Naive thymus-derived CD8-positive, alpha-beta T cell (primary cell): ENCODE results near the gene BTBD1. TPM values are rescaled to one million over a fixed set of nuclear protein-coding genes. Genes with fewer than 3 reads are reported as not detected.
"Not testable (repeated sequence)": the region's sequence is repeated elsewhere in the genome, so short reads cannot be mapped to it uniquely, and the experiment has no call there.

Experiments used
- ATAC-seq, 2 donors: fragments of 150-1000 bp; cut with Tn5 transposase in 1 of 2; sonication (Bioruptor Pico), chemical (Tn5 transposase) in 1 of 2; 1 replicate in 1 of 2; 2 replicates in 1 of 2; pipeline ENCODE4 v1.10.0; 2021; ENCODE audit warnings: mild to moderate bottlenecking in 2 of 2, moderate library complexity in 2 of 2
- POLR2A ChIA-PET: fragments of 350-600 bp; sonication (Branson Sonifier 250); formaldehyde crosslinking; loops from one replicate; lab custom pipeline; 2021; ENCODE audit warnings: antibody characterized with exemption; lab: Charles Lee
- DNase-seq, 10 donors: peaks; one replicate each; pipeline versions ENCODE4 v3.0.0 to v3.0.0-alpha.2; 2020 to 2022
- H3K27ac Mint-ChIP-seq, 10 donors: one replicate each; pipeline ENCODE4 v1.8.0; 2020 to 2022; ENCODE audit warnings: mild to moderate bottlenecking in 10 of 10, mixed read lengths in 10 of 10, moderate library complexity in 4 of 10, inconsistent platforms in 1 of 10
- H3K27me3 Mint-ChIP-seq, 5 donors: one replicate each; pipeline ENCODE4 v1.8.0; 2021 to 2022; ENCODE audit warnings: mixed read lengths in 5 of 5
- H3K36me3 Mint-ChIP-seq, 3 donors: one replicate each; pipeline ENCODE4 v1.8.0; 2020 to 2022; ENCODE audit warnings: mixed read lengths in 3 of 3, mild to moderate bottlenecking in 2 of 3, inconsistent platforms in 1 of 3
- H3K4me1 Mint-ChIP-seq, 4 donors: one replicate each; pipeline ENCODE4 v1.8.0; 2021 to 2022; ENCODE audit warnings: mixed read lengths in 4 of 4
- H3K4me3 Mint-ChIP-seq, 10 donors: one replicate each; pipeline ENCODE4 v1.8.0; 2020 to 2022; ENCODE audit warnings: mild to moderate bottlenecking in 10 of 10, mixed read lengths in 10 of 10, moderate library complexity in 6 of 10, inconsistent platforms in 1 of 10
- H3K9me3 Mint-ChIP-seq, 9 donors: one replicate each; pipeline ENCODE4 v1.8.0; 2020 to 2022; ENCODE audit warnings: mixed read lengths in 9 of 9, mild to moderate bottlenecking in 3 of 9, inconsistent platforms in 1 of 9, moderate library complexity in 1 of 9
- polyA plus RNA-seq, 3 donors: library from polyadenylated mRNA; unstranded; fragments of 300-500 nt; fragmentation: Illumina TruSeq; gene quantifications; one replicate each; pipeline ENCODE4 v1.2.3, GENCODE V29; 2021
- total RNA-seq, 8 experiments: library from RNA in 2 of 8; stranded (reverse) in 2 of 8; gene quantifications; one replicate each; pipeline ENCODE4 v1.2.3 and lab custom pipeline; 2021 to 2026

Gene BTBD1
- total and polyA plus RNA-seq, 5 experiments from 2014 or later: 36.0 to 43.3 (median 40.6) TPM

DNA sequence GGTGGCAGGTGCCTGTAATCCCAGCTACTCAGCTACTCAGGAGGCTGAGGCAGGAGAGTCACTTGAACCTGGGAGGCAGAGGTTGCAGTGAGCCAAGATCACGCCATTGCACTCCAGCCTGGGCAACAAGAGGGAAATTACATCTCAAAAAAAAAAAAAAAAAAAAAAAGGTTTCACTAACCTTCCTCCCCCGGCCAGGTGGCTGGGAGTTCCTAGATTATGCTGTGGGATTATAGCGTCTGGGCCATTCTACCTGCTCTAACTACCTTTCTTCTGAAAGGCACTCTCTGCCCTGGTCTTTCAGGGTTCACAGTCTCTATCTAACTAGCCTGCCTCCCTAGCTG, 24.9 kb upstream of the BTBD1 start:
- H3K4me1 Mint-ChIP-seq, H3K9me3 Mint-ChIP-seq, H3K36me3 Mint-ChIP-seq, ATAC-seq, DNase-seq, POLR2A ChIA-PET: not testable (repeated sequence)
- peak overlapping the region in 3 of 10 donors; percentile 9 to 63 (median 50) for H3K27ac Mint-ChIP-seq
- H3K27me3 Mint-ChIP-seq: peaks cover 7 to 16% (median 8%) of the 10 kb centered on the region in 5 donors
- H3K4me3 Mint-ChIP-seq: peak overlapping the region in 1 of 10 donors; percentile 24

DNA sequence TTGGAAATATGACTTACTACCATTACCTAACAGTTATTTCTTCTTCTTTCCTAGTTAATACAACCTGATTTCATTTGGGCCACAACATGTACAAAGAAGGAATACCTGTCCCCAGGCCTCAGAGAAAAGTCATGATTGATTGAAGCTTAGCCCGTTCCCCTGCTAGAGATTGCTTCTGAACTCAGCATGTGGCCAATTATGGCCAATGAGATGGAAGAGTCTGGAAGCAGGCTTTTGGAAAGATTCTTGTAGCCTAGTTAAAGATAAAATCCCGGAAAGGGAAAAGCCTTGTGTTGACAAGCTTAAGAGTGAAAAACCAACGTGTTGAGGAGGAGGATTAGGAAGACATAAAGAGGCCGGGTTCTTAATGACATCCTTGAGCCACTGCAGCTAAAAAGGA, 23.4 kb upstream of the BTBD1 start:
- H3K27me3 Mint-ChIP-seq: peaks cover 4 to 12% (median 6%) of the 10 kb centered on the region in 5 donors
- H3K36me3 Mint-ChIP-seq: no peaks in the 10 kb centered on the region
- DNase-seq (no peak), ATAC-seq (no peak)
- POLR2A ChIA-PET: no interaction called here
- no peak overlapping the region for H3K27ac Mint-ChIP-seq
- H3K4me3 Mint-ChIP-seq: no peak overlapping the region
- peaks cover 2 to 9% (median 6%) of the 10 kb centered on the region in 4 donors for H3K4me1 Mint-ChIP-seq
- H3K9me3 Mint-ChIP-seq: no peaks in the 10 kb centered on the region

- no peak for ATAC-seq
- DNase-seq: no peak
- POLR2A ChIA-PET: no interaction called here
- H3K36me3 Mint-ChIP-seq: no peaks in the 10 kb centered on the region
- H3K9me3 Mint-ChIP-seq: no peaks in the 10 kb centered on the region
- H3K4me1 Mint-ChIP-seq: peaks cover 2 to 9% (median 6%) of the 10 kb centered on the region in 4 donors
- H3K27me3 Mint-ChIP-seq: peaks cover 5 to 14% (median 8%) of the 10 kb centered on the region in 5 donors
- no peak overlapping the region for H3K4me3 Mint-ChIP-seq
- H3K27ac Mint-ChIP-seq: no peak overlapping the region
Measured at GRCh38 chr15:83088876-83089275, 21.8 kb upstream of the BTBD1 start.

GRCh38 chr15:83087576-83087975, 20.5 kb upstream of the BTBD1 start:
- POLR2A ChIA-PET: no interaction called here
- DNase-seq (no peak), ATAC-seq (no peak)
- no peak overlapping the region for H3K27ac Mint-ChIP-seq
- no peak overlapping the region for H3K4me3 Mint-ChIP-seq
- H3K27me3 Mint-ChIP-seq: peaks cover 6 to 20% (median 10%) of the 10 kb centered on the region in 5 donors
- H3K9me3 Mint-ChIP-seq: no peaks in the 10 kb centered on the region
- H3K4me1 Mint-ChIP-seq: peaks cover 2 to 8% (median 6%) of the 10 kb centered on the region in 4 donors
- H3K36me3 Mint-ChIP-seq: no peaks in the 10 kb centered on the region

DNA sequence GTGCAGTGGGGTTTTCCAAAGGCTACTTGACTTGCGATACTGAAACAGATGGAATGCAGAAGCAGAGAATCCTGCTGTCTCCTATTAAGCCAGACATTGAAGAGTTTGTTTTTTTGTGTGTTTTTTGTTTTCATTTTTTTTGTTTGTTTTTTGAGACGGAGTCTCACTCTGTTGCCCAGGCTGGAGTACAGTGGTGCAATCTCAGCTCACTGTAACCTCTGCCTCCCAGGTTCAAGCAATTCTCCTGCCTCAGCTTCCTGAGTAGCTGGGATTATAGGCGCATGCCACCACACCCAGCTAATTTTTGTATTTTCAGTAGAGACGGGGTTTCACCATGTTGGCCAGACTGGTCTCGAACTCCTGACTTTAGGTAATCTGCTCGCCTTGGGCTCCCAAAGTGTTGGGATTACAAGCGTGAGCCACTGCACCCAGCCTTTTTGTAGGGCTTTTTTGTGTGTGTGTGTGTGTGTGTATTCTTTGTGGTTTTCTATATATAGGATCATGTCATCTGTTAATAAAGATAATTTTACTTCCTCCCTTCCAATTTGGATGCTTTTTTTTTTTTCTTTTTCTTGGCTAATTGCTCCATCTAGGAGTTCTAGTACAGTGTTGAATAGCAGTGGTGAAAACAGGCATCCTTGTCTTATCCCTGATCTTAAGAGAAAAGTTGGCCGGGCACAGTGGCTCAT, 19.0 kb upstream of the BTBD1 start:
- H3K36me3 Mint-ChIP-seq, H3K27ac Mint-ChIP-seq, H3K9me3 Mint-ChIP-seq, DNase-seq, H3K4me1 Mint-ChIP-seq, H3K4me3 Mint-ChIP-seq, ATAC-seq, POLR2A ChIA-PET: not testable (repeated sequence)
- H3K27me3 Mint-ChIP-seq: peaks cover 6 to 21% (median 11%) of the 10 kb centered on the region in 5 donors

- H3K9me3 Mint-ChIP-seq, ATAC-seq, H3K4me1 Mint-ChIP-seq: not testable (repeated sequence)
Measured at GRCh38 chr15:83085461-83085860, 18.4 kb upstream of the BTBD1 start.

GRCh38 chr15:83082730-83083386, 15.8 kb upstream of the BTBD1 start:
- peaks cover 0 to 2% (median 0%) of the 10 kb centered on the region in 9 donors for H3K9me3 Mint-ChIP-seq
- H3K36me3 Mint-ChIP-seq: peaks cover 0 to 3% (median 0%) of the 10 kb centered on the region in 3 donors
- H3K4me1 Mint-ChIP-seq: peaks cover 0 to 2% (median 0%) of the 10 kb centered on the region in 4 donors
- peaks cover 12 to 32% (median 21%) of the 10 kb centered on the region in 5 donors for H3K27me3 Mint-ChIP-seq
- H3K27ac Mint-ChIP-seq: no peak overlapping the region
- DNase-seq (no peak), ATAC-seq (no peak)
- H3K4me3 Mint-ChIP-seq: no peak overlapping the region
- POLR2A ChIA-PET: no interaction called here

More at GRCh38 chr15:83085461-83085860, 18.4 kb upstream of the BTBD1 start:
- H3K27ac Mint-ChIP-seq, DNase-seq, POLR2A ChIA-PET, H3K36me3 Mint-ChIP-seq, H3K4me3 Mint-ChIP-seq: not testable (repeated sequence)
- H3K27me3 Mint-ChIP-seq: peaks cover 6 to 21% (median 11%) of the 10 kb centered on the region in 5 donors

GRCh38 chr15:83081256-83082014, 14.4 kb upstream of the BTBD1 start:
- POLR2A ChIA-PET: no interaction called here
- peaks cover 0 to 3% (median 0%) of the 10 kb centered on the region in 3 donors for H3K36me3 Mint-ChIP-seq
- no peak overlapping the region for H3K27ac Mint-ChIP-seq
- ATAC-seq (no peak), DNase-seq (no peak)
- H3K27me3 Mint-ChIP-seq: peaks cover 16 to 38% (median 30%) of the 10 kb centered on the region in 5 donors
- H3K9me3 Mint-ChIP-seq: peaks cover 0 to 2% (median 0%) of the 10 kb centered on the region in 9 donors
- no peak overlapping the region for H3K4me3 Mint-ChIP-seq
- peaks cover 0 to 2% (median 0%) of the 10 kb centered on the region in 4 donors for H3K4me1 Mint-ChIP-seq

- POLR2A ChIA-PET: no interaction called here
- Mint-ChIP-seq H3K36me3 (peaks cover 0 to 13% (median 9%) of the 10 kb centered on the region in 3 donors), H3K27me3 (peaks cover 17 to 44% (median 37%) of the 10 kb centered on the region in 5 donors), H3K27ac (peak overlapping the region in 1 of 10 donors; percentile 28), H3K9me3 (peaks cover 0 to 13% (median 7%) of the 10 kb centered on the region in 9 donors), H3K4me3 (no peak overlapping the region), H3K4me1 (peaks cover 0 to 2% (median 0%) of the 10 kb centered on the region in 4 donors)
- DNase-seq (no peak), ATAC-seq (no peak)
Measured at GRCh38 chr15:83078712-83079111, 11.7 kb upstream of the BTBD1 start.

GRCh38 chr15:83077491-83078230, 10.6 kb upstream of the BTBD1 start:
- no peak overlapping the region for H3K4me3 Mint-ChIP-seq
- DNase-seq: no peak
- peaks cover 15 to 44% (median 32%) of the 10 kb centered on the region in 5 donors for H3K27me3 Mint-ChIP-seq
- H3K36me3 Mint-ChIP-seq: peaks cover 0 to 14% (median 13%) of the 10 kb centered on the region in 3 donors
- no peak overlapping the region for H3K27ac Mint-ChIP-seq
- H3K4me1 Mint-ChIP-seq: peaks cover 0 to 2% (median 0%) of the 10 kb centered on the region in 4 donors
- H3K9me3 Mint-ChIP-seq: peaks cover 0 to 21% (median 8%) of the 10 kb centered on the region in 9 donors
- no peak for ATAC-seq
- POLR2A ChIA-PET: no interaction called here

DNA sequence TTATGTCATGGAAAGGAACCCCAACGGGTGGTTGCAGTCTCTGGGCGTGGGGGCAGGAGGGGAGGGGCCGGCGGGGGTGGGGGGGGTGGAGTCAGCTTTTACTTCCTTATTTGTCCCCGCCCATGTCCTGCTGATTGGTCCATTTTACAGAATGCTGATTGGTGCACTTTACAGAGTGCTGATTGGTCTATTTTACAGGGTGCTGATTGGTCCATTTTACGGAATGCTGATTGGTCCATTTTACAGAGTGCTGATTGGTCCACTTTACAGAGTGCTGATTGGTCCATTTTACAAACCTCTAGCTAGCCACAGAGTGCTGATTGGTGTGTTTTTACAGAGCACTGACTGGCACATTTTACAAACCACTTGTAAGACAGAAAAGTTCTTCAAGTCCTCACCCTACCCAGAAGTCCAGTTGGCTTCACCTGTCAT, 2.2 kb upstream of the BTBD1 start:
- peak overlapping the region in 3 of 10 donors; percentile 30 to 73 (median 32) for H3K4me3 Mint-ChIP-seq
- H3K36me3 Mint-ChIP-seq, H3K27me3 Mint-ChIP-seq, POLR2A ChIA-PET: not testable (repeated sequence)
- peaks cover 7 to 32% (median 14%) of the 10 kb centered on the region in 4 donors for H3K4me1 Mint-ChIP-seq
- peak in 1 of 2 donors; percentile 22 for ATAC-seq
- peak in 9 of 10 donors; percentile 11 to 62 (median 37) for DNase-seq
- H3K27ac Mint-ChIP-seq: peak overlapping the region in 5 of 10 donors; percentile 10 to 80 (median 64)
- H3K9me3 Mint-ChIP-seq: peaks cover 0 to 17% (median 9%) of the 10 kb centered on the region in 9 donors

DNA sequence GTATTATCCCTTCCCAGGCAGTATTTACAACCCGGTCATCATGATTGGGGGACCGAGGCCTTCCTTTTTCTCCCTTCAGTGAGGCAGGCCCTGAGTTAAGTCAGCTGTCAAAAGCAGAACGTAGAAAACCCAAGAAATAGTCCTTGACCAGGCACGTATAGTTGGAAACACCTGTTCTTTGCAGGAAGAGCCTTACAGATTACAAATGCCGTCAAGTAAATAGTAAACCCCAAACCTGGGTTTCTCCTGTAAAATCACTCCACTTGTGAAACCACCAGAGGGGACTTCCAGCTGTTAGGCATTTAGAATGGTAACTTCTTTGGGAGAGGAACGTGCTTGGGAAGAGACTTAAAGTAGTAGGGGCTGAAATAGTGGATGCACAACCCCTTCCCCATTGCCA, 1.0 kb upstream of the BTBD1 start:
- POLR2A ChIA-PET: interaction anchor here (0.6 to 2.2 kb wide), 4 partner anchors 46 to 528 kb away, joined by 3 to 20 read pairs (median 6); partner anchors contain the start of genes C15orf40 and RPS17
- peaks cover 7 to 32% (median 14%) of the 10 kb centered on the region in 4 donors for H3K4me1 Mint-ChIP-seq
- no peak for ATAC-seq
- peak overlapping the region in 9 of 10 donors; percentile 64 to 92 (median 80) for H3K27ac Mint-ChIP-seq
- H3K27me3 Mint-ChIP-seq: peaks cover 0 to 5% (median 0%) of the 10 kb centered on the region in 5 donors
- peaks cover 0 to 8% (median 2%) of the 10 kb centered on the region in 9 donors for H3K9me3 Mint-ChIP-seq
- peak overlapping the region in 9 of 10 donors; percentile 63 to 86 (median 73) for H3K4me3 Mint-ChIP-seq
- H3K36me3 Mint-ChIP-seq: peaks cover 0 to 6% (median 2%) of the 10 kb centered on the region in 3 donors
- DNase-seq: no peak
